Measurements from ENCODE around the gene SLC9A9.

DNA sequence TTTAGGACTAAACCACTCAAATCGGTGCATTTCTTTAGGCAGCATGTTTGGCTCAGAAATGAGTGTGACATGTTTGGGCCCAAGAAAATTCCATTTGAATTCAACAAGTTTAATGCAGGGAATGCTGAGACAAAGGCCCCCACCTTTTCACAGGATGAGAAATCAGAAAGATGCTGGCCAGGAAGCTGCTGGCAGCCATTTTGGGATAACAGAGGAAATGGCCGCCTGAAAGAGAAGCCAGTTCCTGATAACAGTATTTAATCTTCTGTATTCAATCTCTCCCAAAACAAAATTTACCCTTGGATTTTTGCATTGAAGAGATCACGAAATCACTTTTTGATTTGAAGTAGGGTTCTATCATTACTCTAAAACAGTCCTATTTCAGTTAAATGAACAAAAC is 350.9 kb downstream of the SLC9A9 start:
- TF ChIP-seq, protein P1, sequence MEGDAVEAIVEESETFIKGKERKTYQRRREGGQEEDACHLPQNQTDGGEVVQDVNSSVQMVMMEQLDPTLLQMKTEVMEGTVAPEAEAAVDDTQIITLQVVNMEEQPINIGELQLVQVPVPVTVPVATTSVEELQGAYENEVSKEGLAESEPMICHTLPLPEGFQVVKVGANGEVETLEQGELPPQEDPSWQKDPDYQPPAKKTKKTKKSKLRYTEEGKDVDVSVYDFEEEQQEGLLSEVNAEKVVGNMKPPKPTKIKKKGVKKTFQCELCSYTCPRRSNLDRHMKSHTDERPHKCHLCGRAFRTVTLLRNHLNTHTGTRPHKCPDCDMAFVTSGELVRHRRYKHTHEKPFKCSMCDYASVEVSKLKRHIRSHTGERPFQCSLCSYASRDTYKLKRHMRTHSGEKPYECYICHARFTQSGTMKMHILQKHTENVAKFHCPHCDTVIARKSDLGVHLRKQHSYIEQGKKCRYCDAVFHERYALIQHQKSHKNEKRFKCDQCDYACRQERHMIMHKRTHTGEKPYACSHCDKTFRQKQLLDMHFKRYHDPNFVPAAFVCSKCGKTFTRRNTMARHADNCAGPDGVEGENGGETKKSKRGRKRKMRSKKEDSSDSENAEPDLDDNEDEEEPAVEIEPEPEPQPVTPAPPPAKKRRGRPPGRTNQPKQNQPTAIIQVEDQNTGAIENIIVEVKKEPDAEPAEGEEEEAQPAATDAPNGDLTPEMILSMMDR (IDR thresholded peaks at IDR 0.05): no peak
- TF ChIP-seq POLR2A (IDR thresholded peaks at IDR 0.05): no peak

Data from thyroid gland (tissue), 4 donors.